GM19025 (cell line): Measurements from ENCODE around the gene UHRF1.
"Not testable (repeated sequence)": the region's sequence is repeated elsewhere in the genome, so short reads cannot be mapped to it uniquely, and the experiment has no call there.

Experiments
- ATAC-seq: cut with Tn5 transposase; IDR thresholded peaks from one replicate; pipeline ENCODE4 v1.9.1; 2021; ENCODE audit warnings: mild to moderate bottlenecking, low read depth, moderate library complexity; ENCODE audit not compliant: unreplicated experiment

The UHRF1 gene

GRCh38 chr19:4896372-4896771 lies 12.9 kb upstream of the UHRF1 start:
- ATAC-seq = no peak

DNA sequence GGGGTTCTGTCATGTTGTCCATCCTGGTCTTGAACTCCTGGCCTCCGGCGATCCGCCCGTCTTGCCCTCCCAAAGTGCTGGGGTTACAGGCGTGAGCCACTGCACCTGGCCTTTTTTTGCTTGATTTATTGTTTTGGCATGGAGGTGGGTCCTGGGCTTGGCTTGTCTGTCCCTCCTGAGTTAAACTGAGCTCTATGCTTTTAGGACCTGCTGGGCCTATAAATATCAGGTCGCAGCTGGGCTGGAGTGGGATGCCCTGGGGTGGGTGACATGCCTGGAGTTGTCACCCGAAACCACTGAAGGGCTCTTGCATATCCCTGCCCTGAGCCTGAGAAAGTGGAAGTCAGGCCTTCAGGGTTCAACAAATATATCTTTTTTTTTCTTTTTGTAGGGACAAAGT lies 12.2 kb upstream of the UHRF1 start:
- no peak for ATAC-seq

DNA sequence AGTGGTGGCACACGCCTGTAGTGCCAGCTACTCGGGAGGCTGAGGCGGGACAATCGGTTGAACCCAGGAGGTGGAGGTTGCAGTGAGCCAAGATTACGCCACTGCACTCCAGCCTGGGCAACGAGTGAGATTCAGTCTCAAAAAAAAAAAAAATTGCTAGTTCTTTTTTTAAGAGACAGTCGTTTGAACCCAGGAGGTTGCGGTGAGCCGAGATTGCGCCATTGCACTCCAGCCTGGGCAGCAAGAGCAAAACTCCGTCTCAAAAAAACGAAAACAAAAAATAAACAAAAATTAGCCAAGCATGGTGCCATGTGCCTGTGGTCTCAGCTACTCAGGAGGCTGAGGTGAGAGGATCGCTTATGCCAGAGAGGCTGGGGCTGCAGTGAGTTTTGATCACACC lies 8.4 kb upstream of the UHRF1 start:
- not testable (repeated sequence) for ATAC-seq

GRCh38 chr19:4902796-4903195 lies 6.5 kb upstream of the UHRF1 start, which contains the start of gene ARRDC5:
TSS of gene ARRDC5 (minus strand) at chr19:4902896. CDS start at chr19:4902825, 71 bp downstream.
- no peak for ATAC-seq

- ATAC-seq = no peak
These were observed 4.8 kb upstream of the UHRF1 start for GRCh38 chr19:4904481-4904880.

GRCh38 chr19:4906963-4907362 lies 2.3 kb upstream of the UHRF1 start:
- no peak for ATAC-seq

- no peak for ATAC-seq
These were observed 941 bp upstream of the UHRF1 start for GRCh38 chr19:4908360-4908759.

- no peak for ATAC-seq
These were observed 533 bp upstream of the UHRF1 start for GRCh38 chr19:4908781-4909155.

GRCh38 chr19:4909897-4910593 lies 744 bp downstream of the UHRF1 start:
- ATAC-seq = peak; percentile 85

- ATAC-seq = no peak
These were observed 1.4 kb downstream of the UHRF1 start for GRCh38 chr19:4910594-4911281.

DNA sequence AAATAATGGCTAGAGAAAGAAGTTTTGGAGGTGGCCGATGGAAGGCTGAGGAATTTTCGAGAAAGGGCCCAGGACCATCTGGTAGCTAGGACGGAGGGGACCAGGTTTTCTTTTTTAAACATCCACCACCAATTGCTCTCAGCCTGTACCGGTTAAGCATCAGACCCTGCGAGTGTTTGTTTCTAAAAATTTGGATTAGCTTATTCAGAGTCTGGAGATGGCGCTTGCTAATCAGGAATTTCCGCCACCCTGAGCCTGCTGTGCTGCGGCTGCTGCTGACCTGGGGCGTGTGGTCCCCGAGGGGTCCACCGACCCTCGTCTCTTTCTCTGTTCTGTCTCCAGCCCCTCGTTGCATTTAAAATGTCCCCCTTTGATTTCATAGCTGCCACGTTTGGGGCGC lies 2.0 kb downstream of the UHRF1 start:
- no peak for ATAC-seq

GRCh38 chr19:4911786-4912672 lies 2.7 kb downstream of the UHRF1 start:
- no peak for ATAC-seq

DNA sequence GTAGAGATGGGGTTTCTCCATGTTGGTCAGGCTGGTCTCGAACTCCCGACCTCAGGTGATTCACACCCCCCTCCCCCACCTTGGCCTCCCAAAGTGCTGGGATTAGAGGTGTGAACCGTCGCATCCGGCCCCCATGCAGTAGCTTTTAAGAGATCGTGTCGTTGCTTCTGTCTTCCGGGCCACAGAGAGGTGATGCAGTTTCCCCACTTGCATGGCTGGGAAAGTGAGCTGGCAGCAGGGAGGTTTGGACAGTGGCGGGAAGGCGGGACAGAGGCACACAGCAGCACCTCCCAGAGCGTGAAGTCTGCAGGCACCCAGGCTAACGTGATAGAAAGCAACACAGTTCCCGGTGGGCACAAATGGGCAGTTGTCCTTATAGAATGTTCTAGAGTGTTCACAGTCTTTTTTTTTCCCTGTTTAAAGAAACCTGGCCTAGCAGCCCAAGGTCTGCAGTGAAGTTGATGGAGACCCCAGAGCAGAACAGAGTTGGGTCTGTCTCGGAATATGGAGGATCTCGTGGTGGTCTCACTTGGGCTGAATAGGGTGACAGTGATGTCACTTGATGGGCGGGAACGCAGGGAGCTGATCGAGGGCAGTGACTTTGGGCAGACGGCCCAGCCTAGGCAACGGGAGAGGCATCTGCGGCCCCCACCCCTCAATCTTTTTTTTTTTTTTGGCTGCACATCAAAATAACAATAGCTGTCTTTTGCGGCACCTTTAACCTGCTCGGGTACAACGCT lies 4.9 kb downstream of the UHRF1 start:
- ATAC-seq = no peak

DNA sequence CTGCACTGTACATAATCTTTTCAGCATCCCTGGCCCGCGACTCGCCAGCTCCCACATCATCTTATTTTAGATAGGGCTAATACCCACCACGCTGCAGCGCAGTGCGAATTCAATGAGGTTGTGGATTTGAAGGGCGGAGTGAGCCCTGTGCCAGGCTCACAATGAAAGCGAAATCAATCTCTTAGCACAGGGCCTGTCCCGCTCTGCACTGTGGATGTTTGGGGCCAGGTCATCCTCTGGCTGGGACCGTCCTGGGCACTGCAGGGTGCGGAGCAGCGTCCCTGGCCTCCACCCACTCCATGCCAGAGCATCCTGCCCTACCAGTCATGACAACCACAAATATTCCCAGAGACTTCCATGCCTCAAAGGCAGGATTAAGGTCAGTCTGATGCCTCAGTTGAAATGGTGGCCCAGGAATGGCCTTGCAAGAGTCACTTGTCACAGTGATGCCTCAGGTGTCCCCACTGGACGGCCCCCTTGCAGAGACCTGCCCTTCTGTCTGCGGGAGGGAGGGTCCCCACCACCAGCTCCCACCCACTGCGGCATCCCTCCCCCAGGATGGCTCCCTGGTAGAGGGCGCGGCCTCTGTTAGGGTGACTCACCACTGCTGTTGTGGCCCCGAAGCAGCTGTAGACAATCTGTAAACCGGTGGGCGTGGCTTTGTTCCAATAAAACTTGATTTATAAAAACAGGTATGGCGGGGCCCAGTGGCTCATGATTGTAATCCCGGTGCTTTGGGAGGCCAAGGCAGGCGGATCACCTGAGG lies 5.6 kb downstream of the UHRF1 start:
- ATAC-seq = no peak

DNA sequence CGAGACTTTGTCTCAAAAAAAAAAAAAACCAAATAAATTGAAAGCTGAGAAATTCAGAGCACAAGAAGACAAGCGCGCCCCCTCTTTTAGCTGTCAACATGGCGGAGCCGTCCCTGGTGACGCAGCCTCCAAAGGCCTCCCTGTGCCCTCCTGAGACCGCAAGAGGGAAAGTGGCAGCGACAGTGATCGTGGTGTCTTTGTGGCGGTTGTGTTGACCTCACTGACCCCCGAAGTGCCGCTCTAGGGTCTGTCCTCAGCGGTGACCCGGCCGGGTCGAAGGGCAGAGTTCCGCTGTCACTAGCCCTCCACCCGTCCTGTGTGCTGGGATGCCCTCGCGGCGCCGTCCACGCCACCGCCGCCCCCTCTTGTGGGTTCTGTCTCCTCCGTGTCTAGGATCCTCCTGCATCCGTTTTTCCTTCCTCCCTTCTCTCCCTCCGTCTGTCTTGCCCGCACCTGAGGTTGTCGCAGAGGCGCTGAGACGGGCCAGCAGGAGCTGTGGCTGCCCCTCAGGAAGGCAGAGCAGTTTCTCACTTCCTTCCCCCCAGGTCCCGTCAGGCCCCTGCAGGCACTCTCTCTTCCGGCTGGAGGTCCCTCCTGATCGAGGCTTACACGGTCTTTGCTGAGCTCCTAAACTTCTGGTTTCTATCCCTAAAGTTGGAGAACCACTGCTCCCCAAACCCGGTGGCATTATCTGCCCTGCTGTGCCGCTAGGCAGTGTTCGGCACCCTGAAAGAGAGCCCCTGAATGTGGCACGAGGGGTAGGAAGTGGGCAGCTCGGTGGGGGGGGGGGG lies 7.2 kb downstream of the UHRF1 start:
- ATAC-seq = no peak

GRCh38 chr19:4922530-4923275 lies 13.4 kb downstream of the UHRF1 start:
- no peak for ATAC-seq

DNA sequence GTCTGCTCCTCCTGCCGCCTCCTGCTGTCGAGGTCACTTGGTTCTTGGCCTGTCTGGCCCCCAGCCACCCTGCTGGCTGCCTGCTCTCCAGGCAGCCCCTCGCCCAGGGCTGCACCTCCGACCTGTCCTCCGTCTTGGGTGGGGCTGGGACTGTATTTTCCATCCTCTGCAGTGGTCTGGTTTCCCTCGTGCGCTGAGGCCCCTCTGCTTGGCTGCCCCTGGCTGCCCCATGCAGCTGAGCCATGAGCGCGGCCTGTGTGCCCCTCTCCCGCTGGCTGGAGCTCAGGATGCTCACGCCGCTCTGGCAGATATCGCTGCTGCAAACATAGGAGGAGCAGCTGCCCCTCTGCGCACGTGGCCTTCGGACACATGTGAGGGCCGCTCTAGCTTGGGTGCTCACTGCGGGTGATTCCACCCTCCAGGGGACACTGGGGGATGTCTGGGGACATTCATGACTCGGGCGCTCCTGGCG lies 14.0 kb downstream of the UHRF1 start:
- no peak for ATAC-seq

GRCh38 chr19:4929186-4929585 lies 19.9 kb downstream of the UHRF1 start:
- ATAC-seq = no peak
